ENCODE data around the gene PSMA6.

- TF ChIP-seq CTCF (IDR thresholded peaks at IDR 0.05) (no peak), POLR2A (IDR thresholded peaks at IDR 0.05) (peak; percentile 92), POLR2AphosphoS5 (IDR thresholded peaks at IDR 0.05) (peak; percentile 93 to 97 (median 96))
Observed at GRCh38 chr14:35292051-35292769, at the start of gene PSMA6.
